Lower lobe of right lung (tissue), 2 donors: Measurements from ENCODE around the gene P4HA1. TPM values are rescaled to one million over a fixed set of nuclear protein-coding genes. Genes with fewer than 3 reads are reported as not detected.

ENCODE experiments used
- ATAC-seq, 2 donors: fragments of 200-7000 bp; cut with Tn5 transposase; one replicate each; pipeline ENCODE4 v1.9.1; 2020 to 2022; ENCODE audit warnings: mild to moderate bottlenecking in 2 of 2, moderate library complexity in 2 of 2
- DNase-seq: peaks from one replicate; pipeline ENCODE4 v3.0.0-alpha.2; 2020
- H3K27ac ChIP-seq: fragments of 200-600 bp; one replicate; pipeline ENCODE4 v1.8.0; 2022
- H3K27me3 ChIP-seq: fragments of 200-600 bp; one replicate; pipeline ENCODE4 v1.8.0; 2022; ENCODE audit warnings: low read depth
- H3K36me3 ChIP-seq: fragments of 200-600 bp; one replicate; pipeline ENCODE4 v1.8.0; 2022; ENCODE audit warnings: mild to moderate bottlenecking
- H3K4me1 ChIP-seq: fragments of 200-600 bp; one replicate; pipeline ENCODE4 v1.8.0; 2022
- H3K4me3 ChIP-seq: fragments of 200-600 bp; one replicate; pipeline ENCODE4 v1.8.0; 2022; ENCODE audit warnings: mild to moderate bottlenecking
- H3K9me3 ChIP-seq: fragments of 200-600 bp; one replicate; pipeline ENCODE4 v1.8.0; 2022
- intact Hi-C: fragments of 100-400 bp; cut with DNase I; formaldehyde crosslinking; loops from one replicate; pipeline ENCODE4 v1.11.0; 2022
- long read RNA-seq: library from polyadenylated mRNA; unstranded; transcript quantifications from one replicate; pipeline ENCODE4 v2.0.0, GENCODE V29; 2021
- total RNA-seq: library from RNA; stranded (reverse); fragmentation: NEBNext Ultra II Directional; extraction: Animal tissue kit (Norgen Biotek cat#: 25700); gene quantifications from one replicate; pipeline ENCODE4 v1.2.1, GENCODE V29; 2021
- TF ChIP-seq, protein P1 (sequence below): fragments of 200-600 bp; IDR thresholded peaks from one replicate; pipeline ENCODE4 v1.8.0; 2022; ENCODE audit warnings: antibody characterized with exemption, mild to moderate bottlenecking
- donor health status: DM: no; HTN: yes; CAD: no; lungs with severe emphysema.

The P4HA1 gene
- total RNA-seq = 59.9 TPM
- long read RNA-seq, transcript P4HA1-203 (15 exons, 2,727 nt) = major isoform, 68 of 112 reads
- long read RNA-seq, transcript P4HA1-202 (15 exons, 2,727 nt) = minor isoform, 23 of 112 reads
- long read RNA-seq, partial matches to known transcripts = 7 of 112 reads
- long read RNA-seq, other reads (novel, unspliced or antisense) = 14 of 112 reads

GRCh38 chr10:73096449-73097304 is at the start of gene P4HA1:
Gene P4HA1 (minus strand): TSS chr10:73096866. CDS start chr10:73074883, 21,983 bp downstream.
- no peaks in the 10 kb centered on the region for H3K27me3 ChIP-seq
- TF ChIP-seq, protein P1, sequence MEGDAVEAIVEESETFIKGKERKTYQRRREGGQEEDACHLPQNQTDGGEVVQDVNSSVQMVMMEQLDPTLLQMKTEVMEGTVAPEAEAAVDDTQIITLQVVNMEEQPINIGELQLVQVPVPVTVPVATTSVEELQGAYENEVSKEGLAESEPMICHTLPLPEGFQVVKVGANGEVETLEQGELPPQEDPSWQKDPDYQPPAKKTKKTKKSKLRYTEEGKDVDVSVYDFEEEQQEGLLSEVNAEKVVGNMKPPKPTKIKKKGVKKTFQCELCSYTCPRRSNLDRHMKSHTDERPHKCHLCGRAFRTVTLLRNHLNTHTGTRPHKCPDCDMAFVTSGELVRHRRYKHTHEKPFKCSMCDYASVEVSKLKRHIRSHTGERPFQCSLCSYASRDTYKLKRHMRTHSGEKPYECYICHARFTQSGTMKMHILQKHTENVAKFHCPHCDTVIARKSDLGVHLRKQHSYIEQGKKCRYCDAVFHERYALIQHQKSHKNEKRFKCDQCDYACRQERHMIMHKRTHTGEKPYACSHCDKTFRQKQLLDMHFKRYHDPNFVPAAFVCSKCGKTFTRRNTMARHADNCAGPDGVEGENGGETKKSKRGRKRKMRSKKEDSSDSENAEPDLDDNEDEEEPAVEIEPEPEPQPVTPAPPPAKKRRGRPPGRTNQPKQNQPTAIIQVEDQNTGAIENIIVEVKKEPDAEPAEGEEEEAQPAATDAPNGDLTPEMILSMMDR = peak; percentile 72
- peak within 1 kb of the TSS; percentile 94 for H3K27ac ChIP-seq
- DNase-seq (peak; percentile 100), ATAC-seq (peak; percentile 98 to 99)
- intact Hi-C loops = no loop called here
- no peaks in the 10 kb centered on the region for H3K9me3 ChIP-seq
- peaks cover 17% of the 10 kb centered on the region for H3K4me1 ChIP-seq
- peaks cover 7% of the 10 kb centered on the region for H3K36me3 ChIP-seq
- peak within 1 kb of the TSS; percentile 93 for H3K4me3 ChIP-seq

- H3K27me3 ChIP-seq = no peaks in the 10 kb centered on the region
- intact Hi-C loops = no loop called here
- H3K4me1 ChIP-seq = no peaks in the 10 kb centered on the region
- TF ChIP-seq, protein P1 = no peak
- no peak for ATAC-seq
- H3K9me3 ChIP-seq = no peaks in the 10 kb centered on the region
- no peak overlapping the region for H3K27ac ChIP-seq
- no peak for DNase-seq
- no peak overlapping the region for H3K4me3 ChIP-seq
- peaks cover 100% of the 10 kb centered on the region for H3K36me3 ChIP-seq
Observed at GRCh38 chr10:73141603-73142002, 44.9 kb upstream of the P4HA1 start.

DNA sequence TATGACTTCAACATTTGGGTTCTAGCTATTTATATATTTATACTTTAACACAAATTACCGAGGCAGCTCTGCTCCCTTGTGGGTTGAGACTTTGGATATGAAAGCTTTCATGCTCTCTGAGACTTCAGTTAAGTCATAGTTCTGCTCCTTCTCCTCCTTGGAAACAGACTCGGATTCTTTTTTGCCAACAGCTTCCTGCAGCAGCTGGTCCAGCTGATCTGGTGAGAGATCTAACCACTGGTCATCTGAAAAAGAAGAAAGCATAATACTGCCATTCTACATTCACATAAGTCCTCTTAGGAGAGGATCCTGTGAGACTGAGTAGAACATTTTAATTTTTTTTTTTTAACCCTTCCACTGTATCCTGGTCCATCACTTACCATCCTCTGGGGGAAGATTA is 42.6 kb upstream of the P4HA1 start:
- Histone ChIP-seq H3K4me3 (no peak overlapping the region), H3K36me3 (peaks cover 100% of the 10 kb centered on the region), H3K27ac (no peak overlapping the region), H3K27me3 (no peaks in the 10 kb centered on the region), H3K9me3 (no peaks in the 10 kb centered on the region), H3K4me1 (no peaks in the 10 kb centered on the region)
- intact Hi-C loops = no loop called here
- no peak for DNase-seq
- no peak for ATAC-seq
- TF ChIP-seq, protein P1 = no peak

DNA sequence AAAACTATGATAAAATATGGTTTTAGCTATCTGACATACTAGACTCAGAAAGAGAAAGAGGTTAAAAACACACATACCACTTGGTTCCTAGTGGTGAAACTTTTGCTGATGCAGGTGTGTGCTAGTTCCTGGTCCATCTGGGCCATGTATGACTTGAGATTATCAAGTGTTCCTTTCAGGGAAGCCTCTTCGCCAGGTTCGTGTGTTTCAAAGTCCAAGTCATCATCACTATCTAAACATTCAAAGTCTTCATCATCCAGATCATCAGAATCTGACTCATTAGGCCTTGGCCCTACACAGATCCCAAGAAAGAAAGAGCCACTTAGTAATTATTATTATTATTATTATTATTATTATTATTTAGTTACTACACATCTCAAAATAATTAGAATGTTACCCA is 40.0 kb upstream of the P4HA1 start:
- ATAC-seq = no peak
- intact Hi-C loops = no loop called here
- TF ChIP-seq, protein P1 = no peak
- DNase-seq = no peak
- H3K36me3 ChIP-seq = peaks cover 100% of the 10 kb centered on the region
- H3K27me3 ChIP-seq = no peaks in the 10 kb centered on the region
- no peaks in the 10 kb centered on the region for H3K9me3 ChIP-seq
- no peak overlapping the region for H3K4me3 ChIP-seq
- H3K27ac ChIP-seq = no peak overlapping the region
- H3K4me1 ChIP-seq = no peaks in the 10 kb centered on the region

DNA sequence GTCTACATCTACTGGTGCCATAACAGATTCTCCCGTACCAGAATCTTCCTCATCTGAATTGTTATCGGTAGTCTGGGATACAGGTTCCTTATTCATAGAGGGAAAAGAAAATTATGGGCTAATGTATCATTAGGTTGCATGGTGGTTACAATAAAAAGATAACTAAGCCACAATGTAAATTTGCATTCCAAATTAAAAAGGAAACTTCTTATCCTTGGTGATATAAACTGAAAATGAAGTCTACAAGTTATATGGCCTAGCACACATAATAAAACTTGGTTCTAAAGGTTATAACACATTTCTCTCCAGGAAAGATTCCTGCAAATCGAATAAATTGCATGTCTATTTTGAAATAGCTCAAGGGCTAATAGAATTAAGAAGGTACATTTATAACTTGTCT is 38.1 kb upstream of the P4HA1 start:
- intact Hi-C loops = no loop called here
- Histone ChIP-seq H3K27me3 (no peaks in the 10 kb centered on the region), H3K4me3 (no peak overlapping the region), H3K36me3 (peaks cover 100% of the 10 kb centered on the region), H3K4me1 (no peaks in the 10 kb centered on the region), H3K9me3 (no peaks in the 10 kb centered on the region), H3K27ac (no peak overlapping the region)
- no peak for DNase-seq
- no peak for ATAC-seq
- TF ChIP-seq, protein P1 = no peak
